ENCODE data around the gene DPY19L1.
"Not testable (repeated sequence)": the region's sequence is repeated elsewhere in the genome, so short reads cannot be mapped to it uniquely, and the experiment has no call there.

The DPY19L1 gene

DNA sequence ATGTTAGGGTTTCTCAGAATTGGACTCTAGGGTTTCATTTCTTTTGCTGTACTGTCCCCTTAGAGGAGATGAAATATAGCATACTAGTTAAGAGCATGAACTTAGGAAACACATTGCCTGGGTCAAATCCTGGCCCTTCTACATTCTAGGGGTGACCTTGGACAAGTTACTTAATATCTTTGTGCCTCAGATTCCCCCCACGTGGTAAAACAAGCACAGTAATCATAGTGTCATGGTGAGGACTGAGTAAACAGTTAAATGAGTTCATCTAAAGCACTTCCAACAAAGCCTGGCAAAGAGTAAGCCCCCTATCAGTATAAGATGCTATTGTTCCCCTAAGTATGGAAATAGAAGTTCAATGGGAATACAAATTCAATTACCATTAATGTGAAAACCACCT is 5.1 kb downstream of the DPY19L1 start:
- DNase-seq, result no peak

DNA sequence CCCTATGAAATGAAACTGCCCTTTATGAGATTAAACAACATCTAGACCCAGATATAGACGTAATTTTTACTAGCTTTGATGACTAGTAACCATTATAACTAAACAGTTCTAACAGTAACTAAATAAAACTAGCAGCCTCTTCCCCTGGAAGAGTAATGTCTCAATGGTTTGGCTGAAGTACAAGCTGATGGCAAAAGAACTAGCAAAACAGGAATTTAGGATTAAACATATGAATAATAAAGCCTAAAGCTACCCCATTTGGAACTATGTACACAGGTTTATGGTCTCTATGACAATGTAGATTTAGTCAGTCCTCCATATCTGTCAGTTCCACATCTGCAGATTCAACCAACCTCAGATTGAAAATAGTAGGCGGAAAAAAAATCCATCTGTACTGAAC is 6.4 kb downstream of the DPY19L1 start:
- no peak for DNase-seq

DNA sequence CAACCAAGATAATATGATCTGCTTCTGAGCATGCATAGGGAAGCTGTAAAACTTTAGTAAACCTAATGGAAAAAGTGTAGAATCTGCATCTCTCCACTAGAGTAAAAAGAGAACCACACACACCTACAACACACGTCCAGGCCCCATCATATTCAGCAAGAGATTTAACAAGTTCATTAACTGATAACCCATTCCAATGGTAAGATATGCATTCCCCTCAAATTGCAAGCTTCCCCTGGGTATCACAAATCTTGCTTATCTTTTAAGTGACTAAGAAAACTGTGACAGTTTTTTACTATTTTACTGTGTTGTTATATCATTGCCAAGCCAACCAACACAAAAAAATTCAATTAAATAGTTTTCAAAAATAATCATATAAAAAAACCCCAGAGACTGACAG is 8.0 kb downstream of the DPY19L1 start:
- no peak for DNase-seq

DNA sequence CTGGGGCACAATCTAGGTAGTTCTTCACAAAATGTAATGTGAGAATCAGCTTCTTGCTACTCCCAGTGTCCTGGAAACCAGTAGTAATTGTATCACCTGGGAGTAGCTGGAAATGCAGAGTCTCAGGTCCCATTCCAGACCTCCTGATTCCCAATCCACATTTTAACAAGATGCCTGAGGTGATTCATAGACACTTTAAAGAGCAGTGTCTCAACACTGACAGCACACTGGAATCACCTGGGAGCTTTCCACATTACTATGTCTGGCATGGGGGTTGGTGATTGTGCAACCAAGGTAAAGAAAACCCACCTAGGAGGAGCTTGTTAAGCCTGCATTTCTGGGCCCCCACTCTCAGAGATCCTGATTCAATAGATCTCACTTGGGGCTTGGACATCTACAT is 11.1 kb downstream of the DPY19L1 start:
- DNase-seq, result no peak

DNA sequence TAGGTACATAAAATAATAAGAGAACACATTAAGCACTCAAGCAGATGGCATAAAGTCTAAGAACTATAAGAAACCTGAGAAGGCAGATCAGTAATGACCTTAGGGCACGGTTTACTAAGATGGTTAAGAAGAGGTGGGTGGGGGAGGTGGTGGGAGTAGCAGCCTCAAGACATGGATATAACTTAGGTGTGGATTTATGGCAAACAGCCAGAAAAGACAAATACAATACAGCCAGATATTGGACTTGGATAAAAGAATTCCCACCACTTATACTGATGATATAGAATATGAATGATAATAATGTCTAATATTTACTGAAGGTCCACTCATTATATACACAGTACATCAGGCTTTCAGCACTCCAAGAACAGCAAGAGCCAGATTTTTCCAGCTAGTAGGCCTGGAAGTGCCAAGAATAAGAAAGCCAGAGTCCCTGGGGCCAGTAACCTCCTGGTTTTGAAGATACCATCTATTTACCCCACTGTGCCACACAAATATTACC is 11.9 kb downstream of the DPY19L1 start:
- no peak for DNase-seq

DNA sequence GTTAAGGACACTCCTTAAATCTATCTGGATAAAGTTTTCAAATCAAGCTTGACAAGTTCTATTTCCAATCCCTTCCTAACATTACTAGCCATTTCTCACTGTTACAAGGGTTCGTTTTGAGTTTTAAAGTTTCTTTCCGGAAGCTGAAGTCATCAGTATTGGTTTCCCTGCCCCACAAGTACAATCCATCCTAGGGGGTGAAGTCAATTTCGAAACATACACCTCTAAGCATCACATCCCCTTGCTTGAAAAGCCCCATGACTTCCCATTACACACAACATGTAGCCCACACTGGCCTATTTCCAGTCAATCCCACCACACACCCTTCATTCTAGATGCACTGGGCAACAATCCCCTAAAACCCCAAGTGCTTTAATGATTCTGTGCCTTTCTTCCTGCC is 13.0 kb downstream of the DPY19L1 start:
- no peak for DNase-seq

DNA sequence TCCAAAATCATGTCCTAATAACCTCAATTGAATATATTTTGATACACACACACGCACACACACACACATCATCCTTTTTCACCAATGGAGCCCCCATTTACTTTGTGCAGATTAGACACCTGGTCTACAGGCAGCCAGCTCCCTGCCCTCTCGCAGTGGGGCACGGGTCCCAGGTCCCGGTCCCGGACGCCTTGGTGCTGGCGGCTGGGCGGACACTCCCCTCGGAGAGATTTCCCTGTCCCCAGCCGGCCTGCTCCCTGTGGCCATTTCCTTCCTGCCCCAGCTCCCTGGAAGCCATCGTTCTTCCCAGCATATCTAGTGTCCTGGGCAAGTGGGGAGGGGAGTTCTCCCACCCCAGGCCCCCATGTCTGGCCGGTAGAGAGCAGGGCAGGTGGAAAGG is 14.6 kb downstream of the DPY19L1 start:
- DNase-seq, result no peak

DNA sequence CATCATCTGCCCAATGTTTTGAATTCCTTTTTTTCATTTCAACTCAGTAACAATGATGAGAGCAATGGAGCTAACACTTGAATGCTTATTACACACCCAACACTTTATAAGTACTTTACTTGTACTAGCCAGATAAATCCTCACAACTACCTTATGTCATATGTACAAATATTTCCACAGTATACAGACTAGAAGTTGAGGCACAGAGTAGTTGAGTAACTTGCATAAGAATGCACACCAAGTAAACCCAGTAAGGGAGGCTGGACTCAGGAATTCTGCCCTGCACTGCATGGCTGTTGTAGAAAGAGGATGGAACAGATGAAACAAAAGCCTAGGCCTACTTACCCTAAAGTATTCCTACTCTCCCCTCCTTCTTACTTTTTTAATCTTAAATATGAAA is 15.8 kb downstream of the DPY19L1 start:
- DNase-seq, result no peak

DNA sequence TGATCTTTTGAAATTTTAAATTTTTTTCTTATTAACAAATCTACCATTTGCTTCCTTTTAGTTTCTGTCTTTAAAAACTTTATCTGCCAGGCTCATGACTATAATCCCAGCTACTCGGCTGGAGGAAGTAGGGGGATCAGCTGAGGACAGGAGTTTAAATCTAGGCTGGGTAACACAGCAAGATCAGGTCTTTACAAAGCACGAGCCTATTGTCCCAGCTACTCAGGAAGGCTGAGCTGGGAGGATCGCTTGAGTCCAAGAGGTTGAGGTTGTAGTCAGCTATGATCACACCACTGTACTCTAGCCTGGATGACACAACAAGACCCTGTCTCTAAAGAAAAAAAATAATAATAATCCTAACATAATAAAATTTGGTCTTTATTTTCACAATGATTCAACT is 17.5 kb downstream of the DPY19L1 start:
- no peak for DNase-seq

DNA sequence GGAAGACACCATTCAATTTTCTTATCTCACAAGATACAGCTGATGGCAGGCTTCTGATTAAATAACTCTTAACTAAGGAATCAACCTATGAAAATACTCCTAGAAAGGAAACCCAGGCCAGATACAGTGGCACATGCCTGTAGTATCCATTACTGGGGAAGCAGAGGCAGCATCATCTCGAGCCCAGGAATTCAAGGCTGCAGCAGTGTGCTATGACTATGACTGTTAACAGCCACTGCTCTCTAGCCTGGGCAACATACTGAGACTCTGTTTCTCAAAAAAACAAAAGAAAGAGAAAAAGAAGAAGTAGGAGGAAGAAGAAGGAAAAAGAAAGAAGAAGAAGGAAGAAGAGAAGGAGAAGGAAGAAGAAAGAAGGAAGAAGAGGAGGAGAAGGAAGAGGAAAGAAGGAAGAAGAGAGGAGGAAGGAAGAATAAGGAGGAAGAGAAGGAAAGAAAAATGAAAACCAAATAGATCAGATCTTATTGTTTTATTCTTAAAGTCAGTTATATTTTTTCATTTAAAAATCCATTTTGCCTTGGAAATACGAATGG is 18.0 kb downstream of the DPY19L1 start:
- no peak for DNase-seq

DNA sequence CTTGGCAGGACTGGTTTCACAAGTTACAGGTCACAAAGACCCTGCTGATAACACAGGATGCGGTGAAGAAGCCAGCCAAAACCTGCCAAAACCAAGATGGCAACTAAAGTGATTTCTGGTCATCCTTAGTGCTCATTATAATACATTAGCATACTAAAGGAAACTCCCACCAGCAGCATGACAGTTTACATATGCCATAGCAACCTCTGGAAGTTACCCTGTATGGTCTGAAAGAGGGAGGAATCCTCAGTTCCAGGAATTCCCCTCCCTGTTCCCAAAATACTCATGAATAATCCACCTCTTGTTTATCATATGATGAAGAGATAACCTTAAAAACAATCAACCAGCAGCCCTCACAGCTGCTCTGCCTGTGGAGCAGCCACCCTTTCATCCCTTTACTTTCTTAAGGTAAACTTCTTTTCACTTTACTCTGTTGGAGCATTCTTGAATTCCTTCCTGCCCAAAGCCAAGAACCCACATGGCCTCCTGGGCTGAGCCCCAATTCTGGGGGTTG is 21.9 kb downstream of the DPY19L1 start:
- DNase-seq, result no peak

DNA sequence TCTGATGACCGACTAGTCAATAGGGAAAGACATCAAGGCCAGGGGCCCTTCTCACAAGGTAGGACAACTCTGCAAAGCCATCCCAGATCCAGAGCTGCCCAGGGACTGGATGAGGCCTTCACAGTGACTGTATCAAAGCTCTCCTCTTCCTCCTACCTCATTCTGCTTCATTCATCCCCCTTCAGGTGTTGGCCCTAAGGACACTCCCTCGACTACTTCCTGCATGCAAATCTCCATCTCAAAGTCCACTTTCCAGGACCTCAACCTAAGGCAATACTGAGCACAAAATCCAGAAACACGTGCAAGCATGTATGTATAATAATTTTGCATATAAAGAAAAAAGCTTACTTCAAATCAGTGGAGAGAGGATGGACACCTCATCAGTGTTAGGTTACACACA is 25.1 kb downstream of the DPY19L1 start:
- DNase-seq, result no peak

DNA sequence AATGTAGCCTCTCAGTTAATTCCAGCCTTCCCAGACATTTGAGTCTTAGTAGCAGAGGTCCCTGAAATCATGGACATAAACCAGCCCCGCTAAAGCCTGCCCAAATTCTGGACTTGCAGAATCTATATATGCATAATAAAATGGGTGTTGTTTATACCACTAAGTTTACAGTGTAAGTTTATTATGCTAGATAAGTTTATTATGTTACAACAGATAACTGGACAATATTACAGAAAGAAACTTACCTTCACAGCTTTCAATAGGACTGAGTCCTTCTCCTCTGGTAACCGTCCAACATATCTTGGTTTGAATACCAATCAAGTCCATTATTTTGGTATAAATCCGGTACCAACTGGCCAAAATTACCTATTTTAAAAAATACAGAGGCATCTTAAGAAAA is 26.2 kb downstream of the DPY19L1 start:
- no peak for DNase-seq

DNA sequence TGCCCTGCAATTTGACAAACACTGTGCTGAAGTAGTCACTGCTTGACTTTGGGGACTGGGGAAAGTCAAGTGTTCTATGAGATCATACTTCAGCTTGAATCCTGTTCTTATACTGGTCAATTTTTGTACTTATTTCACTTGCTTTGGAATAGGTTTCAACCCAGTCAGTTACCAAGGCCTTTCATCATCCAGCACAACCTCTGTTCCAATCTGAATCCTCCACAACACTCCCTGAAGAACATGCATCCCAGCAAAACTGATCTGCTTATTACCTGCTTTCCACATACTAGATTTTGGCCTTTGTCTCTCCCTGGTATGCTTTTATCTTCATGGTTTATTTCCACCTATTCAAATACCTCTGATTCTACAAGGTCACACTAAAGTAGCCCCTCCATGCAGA is 29.5 kb downstream of the DPY19L1 start:
- no peak for DNase-seq

DNA sequence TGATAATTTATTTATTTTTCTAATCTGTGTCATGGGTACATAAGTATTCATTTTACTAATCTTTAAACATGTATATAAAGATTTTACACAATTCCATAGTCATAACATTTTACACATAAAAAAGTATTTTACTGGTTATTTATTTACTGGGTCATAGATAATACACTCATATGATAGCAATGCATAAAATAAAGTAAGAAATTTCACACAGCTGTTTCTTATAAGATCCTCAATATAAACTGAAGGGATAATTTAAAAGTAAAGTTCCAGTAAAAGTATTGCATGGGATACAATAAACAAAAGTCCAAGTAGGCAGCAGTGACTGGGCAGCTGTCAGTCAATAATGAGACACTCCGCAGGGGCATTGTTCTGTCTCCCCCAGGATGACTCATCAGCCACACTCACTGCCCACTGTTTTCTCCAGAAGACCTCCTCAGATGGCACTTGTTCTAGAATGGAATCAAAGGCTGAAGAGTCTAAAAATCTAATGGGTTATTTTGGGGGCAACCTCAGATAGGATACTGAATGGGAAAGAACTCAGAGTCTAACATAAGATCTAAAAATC is 32.7 kb downstream of the DPY19L1 start:
- no peak for DNase-seq

DNA sequence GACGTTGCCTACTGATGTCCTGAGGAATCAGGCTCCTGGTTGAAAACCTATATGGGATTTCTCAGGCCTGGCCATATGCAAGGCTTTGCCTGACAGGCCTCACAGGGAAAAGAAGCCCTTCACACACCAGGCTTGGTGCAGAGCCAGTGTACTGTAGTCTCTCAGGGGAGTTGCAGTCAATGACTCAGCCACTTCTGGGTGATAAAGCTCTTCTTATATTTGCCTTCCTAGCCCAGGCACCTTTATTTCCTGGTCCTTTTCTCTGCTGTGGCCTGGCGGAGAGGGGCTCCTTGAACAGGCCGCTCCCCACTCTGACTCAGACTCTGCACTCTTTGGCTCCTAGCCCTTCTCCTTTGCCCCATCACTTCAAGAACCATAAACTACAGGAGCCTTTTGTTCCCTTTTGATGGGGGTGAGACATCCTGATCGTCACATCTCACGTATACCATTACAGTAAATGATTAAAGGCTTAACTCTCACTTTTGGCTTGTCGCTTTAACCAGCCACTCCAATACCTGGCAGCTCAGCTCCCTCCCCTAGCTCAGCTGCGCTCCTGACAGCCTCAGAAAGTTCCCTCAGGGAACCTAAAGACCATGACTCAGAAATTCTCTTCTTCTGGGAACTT is 33.5 kb downstream of the DPY19L1 start:
- no peak for DNase-seq

DNA sequence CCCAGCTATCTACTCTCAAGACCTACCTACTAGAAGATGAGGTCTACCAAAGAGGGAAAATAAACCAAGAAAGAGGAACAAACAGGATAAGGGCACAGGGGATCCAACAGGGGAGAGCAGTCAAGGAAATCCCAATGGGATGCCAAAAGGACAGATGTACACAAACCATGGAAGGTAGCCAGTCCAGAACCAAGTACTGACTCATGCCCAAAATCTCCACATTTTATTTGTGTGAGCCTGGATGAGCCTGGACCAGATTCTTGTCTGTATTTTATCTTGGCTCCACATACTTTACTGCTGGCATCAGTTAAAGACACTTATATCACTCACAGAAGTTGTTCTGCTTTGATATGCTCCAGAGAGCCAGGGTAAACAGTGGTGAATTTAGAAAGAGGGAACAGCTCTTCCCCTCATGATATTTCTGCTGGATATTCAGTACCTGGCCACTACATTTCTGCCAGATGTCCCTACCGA is 34.1 kb downstream of the DPY19L1 start:
- not testable (repeated sequence) for DNase-seq

DNA sequence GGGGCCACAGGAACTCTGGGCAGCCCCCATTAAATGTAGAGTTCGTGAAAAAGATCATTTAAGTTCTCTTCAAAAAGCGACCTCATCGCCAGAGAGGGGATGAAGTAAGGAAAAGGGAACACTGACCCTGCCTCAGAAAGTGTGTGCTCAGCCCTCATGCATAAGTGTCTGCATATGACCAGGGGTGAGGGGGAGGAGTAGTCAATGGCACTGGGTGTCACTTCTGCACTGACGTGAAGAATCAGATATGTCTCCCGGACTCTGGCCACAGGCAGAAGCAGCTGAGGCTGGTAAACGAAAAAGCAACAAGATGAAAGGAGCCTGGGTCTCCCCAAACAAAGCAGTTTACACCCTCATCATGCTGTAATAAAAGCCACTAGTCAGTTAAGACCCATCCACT is 39.0 kb downstream of the DPY19L1 start:
- DNase-seq, result not testable (repeated sequence)

DNA sequence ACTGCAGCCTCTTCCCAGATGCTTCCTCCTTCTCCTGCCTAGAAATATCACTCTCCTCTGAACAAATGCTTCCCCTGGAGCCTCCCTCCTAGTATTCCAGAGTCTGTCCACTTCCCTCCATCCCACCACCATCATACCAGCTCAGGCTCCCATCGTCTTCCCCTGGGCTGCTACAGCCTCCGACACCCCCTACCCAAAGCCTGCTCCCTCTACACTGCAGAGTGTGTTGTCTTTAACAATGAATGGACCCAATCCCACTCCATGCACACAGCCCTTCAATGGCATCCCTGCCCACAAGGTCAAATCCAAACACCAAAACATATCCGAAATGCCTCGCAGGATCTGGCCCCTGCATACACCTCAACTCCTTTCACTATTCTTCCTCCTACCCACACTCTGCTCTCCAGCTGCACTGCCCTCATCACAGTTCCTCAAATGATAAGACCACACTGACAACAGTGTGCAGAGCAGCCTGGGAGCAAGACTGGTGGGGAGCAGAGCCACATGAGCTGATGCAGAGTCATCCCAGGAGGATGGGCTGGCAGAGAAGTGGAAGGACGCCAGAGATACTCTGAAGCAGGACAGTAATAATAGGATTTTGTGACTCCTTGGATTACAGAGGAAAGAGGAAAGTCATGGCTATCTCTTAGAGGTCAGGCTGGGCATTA is 40.7 kb downstream of the DPY19L1 start:
- not testable (repeated sequence) for DNase-seq

DNA sequence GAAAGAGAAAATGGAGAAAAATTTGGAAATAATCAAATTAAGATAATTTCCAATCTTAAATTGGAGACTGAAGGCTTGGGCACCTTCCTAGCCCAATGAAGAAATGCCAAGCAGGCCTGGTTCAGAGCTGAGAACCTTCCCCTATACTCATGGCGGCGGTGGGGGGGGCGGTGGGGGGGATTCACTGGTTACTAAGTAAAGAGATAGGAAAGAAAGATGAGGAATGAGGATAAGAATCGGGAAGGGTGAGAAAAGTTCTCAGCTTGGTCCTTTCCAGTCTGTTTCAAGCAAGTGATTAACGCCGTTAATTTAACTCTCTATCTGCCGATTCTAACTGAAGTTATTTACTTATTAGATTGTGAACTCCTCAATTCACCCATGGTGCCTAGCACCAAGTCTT is 41.5 kb downstream of the DPY19L1 start:
- DNase-seq, result no peak

DNA sequence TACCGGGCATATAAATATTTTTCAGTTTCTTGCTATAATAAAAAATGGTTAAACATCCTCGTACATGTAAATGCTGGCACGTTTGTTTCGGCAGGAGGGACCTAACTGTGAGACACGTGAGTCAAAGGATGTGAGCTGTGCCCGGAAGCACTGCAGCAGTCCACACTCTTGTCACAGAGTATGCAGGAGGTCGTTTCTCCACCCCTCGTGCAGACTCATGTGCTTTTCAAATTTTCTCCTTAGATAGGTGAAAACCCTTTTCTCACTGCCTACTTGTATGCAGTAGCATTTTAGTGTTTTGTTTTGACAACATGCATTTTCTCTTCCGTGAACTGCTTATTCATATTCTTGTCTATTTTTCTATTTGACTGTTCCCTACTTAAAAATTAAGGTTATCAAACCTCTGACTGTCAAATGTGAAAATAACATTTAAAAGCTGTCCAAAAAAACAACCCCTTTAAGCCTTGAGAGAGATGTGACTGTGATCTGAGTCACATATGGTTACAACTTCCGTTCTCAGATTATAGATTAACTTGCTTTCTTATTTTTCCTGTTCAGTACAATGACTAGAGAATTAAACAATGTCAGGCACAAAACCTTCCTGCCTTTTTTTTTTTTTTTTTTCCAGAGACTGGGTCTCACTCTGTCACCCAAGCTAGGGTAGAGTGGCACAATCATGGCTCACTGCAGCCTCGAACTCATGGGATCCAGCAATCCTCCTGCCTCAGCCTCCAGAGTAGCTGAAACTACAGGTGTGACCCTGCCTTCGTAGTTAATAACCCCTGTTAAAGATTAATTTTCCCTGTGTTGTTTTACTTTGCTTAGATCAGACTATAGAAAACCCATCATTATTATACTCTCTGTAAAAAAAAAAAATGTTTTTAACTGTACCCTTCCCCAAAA is 45.1 kb downstream of the DPY19L1 start:
- DNase-seq, result peak; percentile 62

DNA sequence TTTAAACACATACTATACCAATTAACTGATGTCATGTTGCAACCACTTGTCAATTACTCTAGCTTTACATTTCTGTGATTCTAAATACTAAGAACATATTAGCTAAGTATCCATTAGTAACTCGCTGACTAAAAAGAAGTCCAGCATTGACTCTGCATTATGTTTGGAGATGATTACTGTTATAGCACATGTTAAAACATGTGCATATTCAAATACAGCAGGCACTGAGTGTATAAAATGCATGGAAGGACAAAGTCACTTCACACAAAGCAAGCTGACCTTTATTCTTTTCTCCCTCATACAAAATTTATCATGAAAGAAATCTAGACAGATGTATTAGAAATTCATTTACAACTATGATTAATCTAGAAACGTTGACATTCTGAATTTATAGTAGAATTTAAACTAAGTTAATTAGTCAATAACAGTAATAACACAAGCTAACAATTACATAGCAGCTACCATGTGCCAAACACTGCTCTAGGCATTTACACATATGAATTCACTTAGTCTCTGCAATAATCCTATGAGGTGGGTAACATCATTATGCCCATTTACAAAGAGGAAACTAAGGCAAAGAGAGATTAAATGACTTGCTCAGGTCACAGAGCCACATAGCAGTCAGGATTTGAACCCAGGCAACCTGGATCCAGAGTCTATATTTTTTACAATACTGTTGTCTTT is 48.7 kb downstream of the DPY19L1 start:
- not testable (repeated sequence) for DNase-seq
